Activated T-helper 17 cell treated with anti-CD3 and anti-CD28 coated beads, Interleukin-2, amount 50 U/mL, for 72 hours (primary cell): Measurements from ENCODE around the gene GABRG3. TPM values are rescaled to one million over a fixed set of nuclear protein-coding genes. Genes with fewer than 3 reads are reported as not detected.

Experiments
- ATAC-seq: fragments of 150-1000 bp; cut with Tn5 transposase; replicated peaks from 2 replicates; pipeline ENCODE4 v1.10.0; 2021; ENCODE audit warnings: mild to moderate bottlenecking, moderate library complexity
- H3K27ac Mint-ChIP-seq: one replicate; pipeline ENCODE4 v1.8.0; 2022; ENCODE audit warnings: mixed read lengths
- H3K27me3 Mint-ChIP-seq: one replicate; pipeline ENCODE4 v1.8.0; 2022; ENCODE audit warnings: mixed read lengths
- H3K36me3 Mint-ChIP-seq: one replicate; pipeline ENCODE4 v1.8.0; 2022; ENCODE audit warnings: low read depth, mild to moderate bottlenecking, mixed read lengths
- H3K4me1 Mint-ChIP-seq: one replicate; pipeline ENCODE4 v1.8.0; 2022; ENCODE audit warnings: mixed read lengths
- H3K4me3 Mint-ChIP-seq: one replicate; pipeline ENCODE4 v1.8.0; 2022; ENCODE audit warnings: mild to moderate bottlenecking, mixed read lengths
- H3K9me3 Mint-ChIP-seq: one replicate; pipeline ENCODE4 v1.8.0; 2022; ENCODE audit warnings: mixed read lengths
- total RNA-seq, 2 donors: library from RNA; stranded (reverse); gene quantifications; one replicate each; pipeline ENCODE4 v1.2.3, GENCODE V29; 2022

The GABRG3 gene
- total RNA-seq, 2 donors from 2014 or later: not detected

DNA sequence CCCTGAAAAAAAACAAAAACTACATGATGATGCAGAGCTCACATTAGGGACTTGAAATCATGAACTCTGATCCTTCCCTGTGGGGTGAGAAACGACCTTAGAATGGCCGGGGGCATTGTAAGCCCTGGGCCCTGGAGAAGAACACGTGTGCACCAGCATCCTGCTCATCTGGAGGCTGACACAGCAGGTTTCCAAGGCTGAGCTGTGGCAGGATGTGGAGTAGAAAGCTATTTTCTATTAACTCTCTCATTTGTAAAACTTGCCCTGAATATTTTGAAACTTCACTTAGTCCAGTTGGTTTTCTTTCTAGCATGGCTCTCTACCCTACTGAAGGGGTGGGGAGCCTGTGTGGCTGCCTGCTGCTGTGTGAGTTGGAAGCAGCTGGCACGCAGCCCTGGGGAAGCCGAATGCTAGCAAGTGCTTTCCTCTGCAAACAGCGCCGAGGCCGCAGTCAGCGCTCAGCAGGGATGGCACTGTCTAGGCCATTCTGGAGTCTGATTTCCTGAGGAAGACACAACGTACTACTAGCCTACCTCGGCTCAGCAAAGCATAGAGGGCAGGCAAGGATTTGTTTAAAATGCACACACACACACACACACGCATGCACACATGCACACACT lies 58.0 kb downstream of the GABRG3 start:
- H3K27ac Mint-ChIP-seq: no peak overlapping the region
- no peak for ATAC-seq
- H3K27me3 Mint-ChIP-seq: no peaks in the 10 kb centered on the region
- no peak overlapping the region for H3K4me3 Mint-ChIP-seq
- H3K4me1 Mint-ChIP-seq: no peaks in the 10 kb centered on the region
- H3K36me3 Mint-ChIP-seq: no peaks in the 10 kb centered on the region
- peaks cover 5% of the 10 kb centered on the region for H3K9me3 Mint-ChIP-seq

DNA sequence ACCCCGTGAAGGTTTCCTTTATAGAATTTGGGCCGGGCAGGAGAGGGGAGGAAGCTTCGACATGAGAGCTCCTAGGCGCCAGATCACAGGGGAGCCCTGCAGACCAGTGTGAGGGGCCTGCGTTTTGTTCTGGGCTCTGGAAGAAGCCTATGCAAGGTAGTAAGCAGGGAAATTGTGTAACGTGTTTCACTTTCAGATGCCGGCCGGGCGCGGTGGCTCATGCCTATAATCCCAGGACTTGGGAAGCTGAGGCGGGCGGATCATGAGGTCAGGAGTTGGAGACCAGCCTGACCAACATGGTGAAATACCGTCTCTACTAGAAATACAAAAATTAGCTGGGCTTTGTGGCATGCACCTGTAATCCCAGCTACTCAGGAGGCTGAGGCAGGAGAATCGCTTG lies 65.2 kb downstream of the GABRG3 start:
- no peaks in the 10 kb centered on the region for H3K4me1 Mint-ChIP-seq
- no peak for ATAC-seq
- H3K27me3 Mint-ChIP-seq: no peaks in the 10 kb centered on the region
- H3K9me3 Mint-ChIP-seq: peaks cover 9% of the 10 kb centered on the region
- H3K4me3 Mint-ChIP-seq: no peak overlapping the region
- no peak overlapping the region for H3K27ac Mint-ChIP-seq
- H3K36me3 Mint-ChIP-seq: no peaks in the 10 kb centered on the region

- Mint-ChIP-seq H3K4me3 (no peak overlapping the region), H3K27me3 (no peaks in the 10 kb centered on the region), H3K4me1 (no peaks in the 10 kb centered on the region), H3K27ac (no peak overlapping the region), H3K9me3 (peaks cover 4% of the 10 kb centered on the region), H3K36me3 (no peaks in the 10 kb centered on the region)
- no peak for ATAC-seq
Observed at GRCh38 chr15:27037501-27037900, 66.5 kb downstream of the GABRG3 start.

- Mint-ChIP-seq H3K4me3 (no peak overlapping the region), H3K27ac (no peak overlapping the region), H3K9me3 (peaks cover 4% of the 10 kb centered on the region), H3K36me3 (no peaks in the 10 kb centered on the region), H3K4me1 (no peaks in the 10 kb centered on the region), H3K27me3 (no peaks in the 10 kb centered on the region)
- no peak for ATAC-seq
Observed at GRCh38 chr15:27039152-27039551, 68.2 kb downstream of the GABRG3 start.

- no peak overlapping the region for H3K27ac Mint-ChIP-seq
- ATAC-seq: no peak
- no peaks in the 10 kb centered on the region for H3K4me1 Mint-ChIP-seq
- H3K4me3 Mint-ChIP-seq: no peak overlapping the region
- no peaks in the 10 kb centered on the region for H3K27me3 Mint-ChIP-seq
- H3K36me3 Mint-ChIP-seq: no peaks in the 10 kb centered on the region
- H3K9me3 Mint-ChIP-seq: peaks cover 7% of the 10 kb centered on the region
Observed at GRCh38 chr15:27042230-27042629, 71.2 kb downstream of the GABRG3 start.

DNA sequence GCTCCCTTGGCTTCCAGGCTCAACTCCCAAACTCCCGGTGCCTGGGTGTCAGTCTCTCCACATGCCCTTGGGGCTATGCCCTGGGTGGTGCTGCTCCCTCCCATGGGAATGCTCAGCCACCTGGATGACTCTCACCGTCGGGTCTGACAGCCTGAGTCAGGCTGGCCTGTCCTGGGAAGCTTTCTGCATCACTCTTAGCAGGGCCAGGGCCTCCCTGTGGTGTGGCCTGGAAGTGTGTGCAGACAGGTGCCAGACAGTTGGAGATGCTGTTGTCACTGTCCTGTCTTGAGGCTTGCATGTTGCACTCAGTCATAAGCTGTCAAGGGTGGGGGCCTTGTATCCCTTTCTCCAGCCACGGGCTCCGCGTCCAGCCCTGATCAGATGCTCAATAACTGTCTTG lies 71.7 kb downstream of the GABRG3 start:
- no peaks in the 10 kb centered on the region for H3K4me1 Mint-ChIP-seq
- no peak overlapping the region for H3K27ac Mint-ChIP-seq
- no peaks in the 10 kb centered on the region for H3K36me3 Mint-ChIP-seq
- no peak for ATAC-seq
- H3K27me3 Mint-ChIP-seq: no peaks in the 10 kb centered on the region
- H3K4me3 Mint-ChIP-seq: no peak overlapping the region
- peaks cover 7% of the 10 kb centered on the region for H3K9me3 Mint-ChIP-seq

DNA sequence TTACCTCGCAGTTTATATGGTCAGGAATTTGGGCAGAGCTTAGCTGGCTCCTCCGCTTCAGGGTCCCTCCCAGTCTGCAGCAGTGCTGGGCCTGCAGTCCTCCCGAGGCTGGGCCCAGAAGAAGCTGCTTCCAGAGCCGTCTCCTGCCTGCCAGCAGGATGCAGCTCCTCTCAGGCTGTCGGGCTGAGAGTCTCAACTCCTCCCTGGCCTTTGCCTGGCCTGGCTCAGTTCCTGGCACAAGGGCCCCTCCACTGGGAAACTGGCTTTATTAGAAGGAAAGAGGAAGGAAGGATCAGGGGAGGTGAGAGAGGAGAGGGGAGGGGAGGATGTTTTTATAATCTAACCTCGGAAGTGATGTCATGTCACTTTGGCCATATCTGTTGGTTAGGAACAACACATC lies 72.8 kb downstream of the GABRG3 start:
- no peak for ATAC-seq
- H3K9me3 Mint-ChIP-seq: peaks cover 7% of the 10 kb centered on the region
- H3K4me1 Mint-ChIP-seq: no peaks in the 10 kb centered on the region
- no peak overlapping the region for H3K27ac Mint-ChIP-seq
- H3K27me3 Mint-ChIP-seq: no peaks in the 10 kb centered on the region
- H3K36me3 Mint-ChIP-seq: no peaks in the 10 kb centered on the region
- H3K4me3 Mint-ChIP-seq: no peak overlapping the region

DNA sequence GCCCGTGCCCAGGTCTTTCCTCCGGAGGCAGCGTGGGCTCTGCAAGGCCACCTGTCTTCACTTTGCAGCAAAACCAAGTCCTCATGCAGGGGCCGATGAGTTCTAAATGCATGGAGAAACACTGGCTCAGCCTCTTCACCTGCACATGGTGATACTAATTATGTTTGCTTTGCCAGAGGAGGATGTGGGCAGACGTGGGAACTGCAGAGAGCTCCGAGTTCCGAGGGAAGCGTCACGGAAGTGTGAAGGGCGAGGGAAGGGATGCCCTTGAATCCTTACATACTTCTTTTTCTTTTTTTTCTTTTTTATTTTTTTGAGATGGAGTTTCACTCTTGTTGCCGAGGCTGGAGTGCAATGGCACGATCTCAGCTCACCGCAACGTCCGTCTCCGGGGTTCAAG lies 74.8 kb downstream of the GABRG3 start:
- Mint-ChIP-seq H3K27me3 (no peaks in the 10 kb centered on the region), H3K36me3 (no peaks in the 10 kb centered on the region), H3K4me3 (no peak overlapping the region), H3K9me3 (peaks cover 7% of the 10 kb centered on the region), H3K4me1 (no peaks in the 10 kb centered on the region), H3K27ac (no peak overlapping the region)
- ATAC-seq: no peak

DNA sequence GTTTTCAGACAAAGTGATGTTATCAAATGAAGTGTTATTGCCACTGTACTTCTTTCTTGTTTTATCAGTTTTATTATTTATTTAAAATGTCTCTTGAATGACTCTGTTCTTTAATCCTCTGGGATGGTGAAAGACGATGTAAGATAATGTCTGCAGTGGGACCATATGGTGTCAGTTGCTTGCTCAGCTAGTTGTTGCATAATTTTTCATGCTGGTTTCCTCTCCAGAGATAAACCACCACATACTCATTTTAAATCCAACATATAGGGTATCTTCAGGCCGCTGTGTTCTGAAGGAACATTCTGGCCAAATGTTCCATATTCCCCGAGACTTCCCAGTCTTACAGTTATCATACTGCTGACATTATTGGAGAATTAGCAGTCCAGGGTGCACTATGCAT lies 75.9 kb downstream of the GABRG3 start:
- no peaks in the 10 kb centered on the region for H3K36me3 Mint-ChIP-seq
- H3K4me1 Mint-ChIP-seq: no peaks in the 10 kb centered on the region
- ATAC-seq: no peak
- H3K9me3 Mint-ChIP-seq: peaks cover 7% of the 10 kb centered on the region
- H3K27me3 Mint-ChIP-seq: no peaks in the 10 kb centered on the region
- no peak overlapping the region for H3K27ac Mint-ChIP-seq
- H3K4me3 Mint-ChIP-seq: no peak overlapping the region

GRCh38 chr15:27050163-27050562 lies 79.2 kb downstream of the GABRG3 start:
- no peak overlapping the region for H3K4me3 Mint-ChIP-seq
- H3K4me1 Mint-ChIP-seq: no peaks in the 10 kb centered on the region
- peaks cover 10% of the 10 kb centered on the region for H3K9me3 Mint-ChIP-seq
- H3K36me3 Mint-ChIP-seq: no peaks in the 10 kb centered on the region
- no peak for ATAC-seq
- no peaks in the 10 kb centered on the region for H3K27me3 Mint-ChIP-seq
- H3K27ac Mint-ChIP-seq: no peak overlapping the region

DNA sequence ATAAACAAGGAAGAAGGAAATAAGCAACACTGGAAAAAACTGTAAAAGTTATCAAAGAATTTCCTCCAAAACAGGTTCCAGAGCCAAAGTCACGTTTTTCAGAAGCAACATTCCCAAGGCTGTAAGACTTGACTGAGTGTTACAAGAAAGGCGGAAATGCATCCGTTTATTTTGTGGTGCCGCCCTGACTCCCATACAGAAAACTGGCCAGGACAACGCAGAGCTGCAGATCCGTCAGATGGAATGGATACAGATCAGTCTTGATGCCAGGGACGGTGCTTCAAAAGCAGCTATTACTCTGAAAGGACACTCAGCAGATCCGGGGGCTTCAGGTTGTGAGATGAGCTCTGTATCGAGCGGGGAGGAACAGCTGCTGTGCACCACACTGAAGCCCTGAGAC lies 83.4 kb downstream of the GABRG3 start:
- Mint-ChIP-seq H3K27me3 (no peaks in the 10 kb centered on the region), H3K27ac (no peak overlapping the region), H3K36me3 (no peaks in the 10 kb centered on the region), H3K4me1 (no peaks in the 10 kb centered on the region), H3K9me3 (peaks cover 8% of the 10 kb centered on the region), H3K4me3 (no peak overlapping the region)
- no peak for ATAC-seq

DNA sequence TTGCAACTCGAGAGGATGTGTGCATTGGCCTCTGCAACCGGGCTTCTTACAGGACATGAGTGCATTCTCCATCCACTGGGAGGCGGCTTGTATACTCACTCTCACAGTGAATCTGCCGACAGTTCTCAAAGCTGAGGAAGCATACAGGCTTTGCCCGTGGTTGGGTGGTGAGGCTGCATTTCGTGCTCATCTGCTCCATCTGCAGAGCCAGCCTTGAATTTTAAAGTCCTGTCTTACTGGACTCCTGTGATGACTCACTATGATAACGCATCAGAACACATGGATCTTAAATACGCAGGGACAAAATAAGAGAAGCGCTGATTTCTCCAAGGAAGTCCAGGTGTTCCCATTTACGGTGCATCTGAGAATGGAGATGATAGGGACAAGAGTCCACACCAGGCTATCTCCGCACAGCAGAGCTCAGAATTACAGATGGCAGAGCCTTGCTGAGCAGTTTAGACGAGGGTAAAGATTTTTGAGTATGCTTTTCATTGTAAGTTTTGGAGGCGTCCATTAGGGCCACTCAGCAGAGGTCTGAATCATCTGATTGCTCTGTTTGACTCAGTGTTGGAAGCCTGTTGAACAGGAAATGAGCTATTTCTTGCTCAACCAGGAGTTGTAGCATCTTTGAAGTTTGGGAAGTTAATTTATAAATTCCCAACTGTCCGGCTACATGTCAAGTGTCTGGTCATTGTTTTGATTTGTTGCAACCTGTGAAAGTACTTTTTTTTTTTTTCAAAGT lies 87.1 kb downstream of the GABRG3 start:
- Mint-ChIP-seq H3K4me3 (no peak overlapping the region), H3K9me3 (peaks cover 8% of the 10 kb centered on the region), H3K36me3 (no peaks in the 10 kb centered on the region), H3K27ac (no peak overlapping the region), H3K4me1 (no peaks in the 10 kb centered on the region), H3K27me3 (no peaks in the 10 kb centered on the region)
- no peak for ATAC-seq

DNA sequence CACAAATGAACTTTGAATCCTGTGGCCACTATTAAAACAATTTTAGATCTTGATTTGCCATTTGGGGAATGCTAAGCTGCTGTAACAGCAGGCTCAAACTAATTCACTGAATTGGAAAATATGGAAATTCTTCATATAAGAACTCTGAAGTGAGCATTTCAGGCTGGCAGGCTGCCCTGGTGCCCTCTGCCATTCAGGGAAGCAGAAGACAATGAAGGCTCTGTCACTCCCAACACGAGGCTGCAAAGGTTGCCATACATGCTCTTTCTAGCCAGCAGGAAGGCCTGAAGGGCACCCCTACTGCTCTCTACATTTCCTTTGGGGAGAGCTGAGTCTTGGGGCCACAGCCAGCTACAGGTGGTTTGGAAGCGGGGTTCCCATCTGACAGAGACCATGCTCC lies 88.0 kb downstream of the GABRG3 start:
- no peak for ATAC-seq
- Mint-ChIP-seq H3K27me3 (no peaks in the 10 kb centered on the region), H3K4me3 (no peak overlapping the region), H3K9me3 (peaks cover 8% of the 10 kb centered on the region), H3K4me1 (no peaks in the 10 kb centered on the region), H3K27ac (no peak overlapping the region), H3K36me3 (no peaks in the 10 kb centered on the region)

DNA sequence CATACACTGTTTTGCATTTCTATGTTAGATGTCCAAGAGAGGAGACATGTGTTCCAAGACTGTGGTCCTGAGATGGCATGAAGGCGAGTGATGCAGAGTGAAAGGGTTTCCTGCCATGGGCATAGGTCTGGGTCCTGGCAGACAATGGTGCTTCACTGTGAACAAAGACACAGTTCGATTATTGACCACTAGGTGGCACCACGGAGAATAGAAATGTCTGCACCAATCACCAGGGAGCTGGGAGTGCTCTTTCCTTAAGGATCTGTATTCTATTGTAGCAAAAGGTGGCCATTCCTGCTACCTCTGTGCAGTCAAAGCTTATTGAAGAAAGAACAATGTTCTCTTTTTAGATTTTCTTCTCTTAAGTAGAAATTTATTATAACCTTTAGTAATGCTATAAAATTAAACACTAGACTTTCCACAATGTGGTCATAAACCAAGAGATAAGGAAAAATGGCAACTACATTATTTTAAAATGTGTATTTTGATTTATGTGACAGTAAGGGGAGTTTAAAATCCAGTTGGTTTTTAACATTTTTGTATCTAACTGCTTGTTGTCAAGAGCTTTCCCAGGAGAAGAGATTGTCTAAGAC lies 88.7 kb downstream of the GABRG3 start:
- Mint-ChIP-seq H3K27ac (no peak overlapping the region), H3K27me3 (no peaks in the 10 kb centered on the region), H3K4me1 (no peaks in the 10 kb centered on the region), H3K4me3 (no peak overlapping the region), H3K36me3 (no peaks in the 10 kb centered on the region), H3K9me3 (peaks cover 4% of the 10 kb centered on the region)
- ATAC-seq: no peak

DNA sequence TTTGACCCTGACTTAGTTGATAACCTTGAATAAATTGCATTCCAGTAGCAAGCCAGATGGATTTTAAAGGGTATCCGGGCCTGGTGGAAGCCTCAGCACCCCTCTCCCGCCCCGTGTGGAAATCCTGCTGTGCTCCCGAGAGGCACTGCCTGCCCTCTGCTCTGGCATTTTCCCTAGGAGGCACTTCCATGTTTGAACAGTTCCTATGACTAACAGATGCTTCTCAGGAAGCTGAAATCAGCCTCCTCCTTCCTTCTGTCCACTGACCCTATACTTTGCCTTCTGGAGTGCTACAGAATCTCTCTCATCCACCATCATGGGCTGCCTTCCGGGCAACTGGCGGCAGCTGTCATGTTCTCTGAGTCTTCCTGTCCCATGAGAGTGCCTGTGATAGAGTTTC lies 90.8 kb downstream of the GABRG3 start:
- no peaks in the 10 kb centered on the region for H3K4me1 Mint-ChIP-seq
- no peaks in the 10 kb centered on the region for H3K27me3 Mint-ChIP-seq
- H3K4me3 Mint-ChIP-seq: no peak overlapping the region
- no peak overlapping the region for H3K27ac Mint-ChIP-seq
- H3K36me3 Mint-ChIP-seq: no peaks in the 10 kb centered on the region
- ATAC-seq: no peak
- H3K9me3 Mint-ChIP-seq: peaks cover 3% of the 10 kb centered on the region
